Measurements from ENCODE around the gene UBALD1.
A peak's percentile ranks its signal among the peaks of the same experiment; 100 is the strongest.

UBALD1 gene

DNA sequence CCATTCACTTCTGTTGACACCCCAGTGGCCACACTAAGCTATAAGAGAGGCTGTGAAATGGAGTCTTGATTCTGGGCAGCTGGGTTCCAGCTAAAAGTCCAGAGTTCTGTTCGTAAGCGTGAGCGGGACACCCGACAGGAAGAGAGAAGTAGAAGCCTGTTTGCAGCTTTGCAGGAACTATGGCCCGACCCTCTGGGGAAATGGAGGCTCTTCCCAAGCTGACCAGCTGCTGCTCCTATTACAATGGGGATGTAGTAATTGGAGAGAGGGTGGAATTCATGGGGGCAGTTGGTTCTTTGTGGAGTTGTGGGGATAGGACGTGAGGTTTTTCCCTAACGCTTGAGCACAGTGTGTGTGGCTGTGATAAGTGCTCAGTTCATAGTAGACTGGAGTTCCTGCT, 28.4 kb downstream of the UBALD1 start:
- Histone ChIP-seq H3K36me3 (ENCODE audit: control insufficient read depth in 1 of 2, insufficient read depth in 2 of 2, low read depth in 1 of 2, low read length in 2 of 2) (no peaks in the 10 kb centered on the region), H2AFZ (ENCODE audit: low read depth, low read length) (no peak overlapping the region), H3K14ac (ENCODE audit: low read length in 2 of 2) (no peak overlapping the region), H2BK12ac (ENCODE audit: low read length in 2 of 2) (no peak overlapping the region), H3K9ac (ENCODE audit: low read length) (no peak overlapping the region), H3K4ac (ENCODE audit: low read depth in 1 of 2, low read length in 2 of 2) (no peak overlapping the region), H4K91ac (ENCODE audit: low read length) (no peak overlapping the region), H3K4me1 (ENCODE audit: control insufficient read depth, insufficient read depth, low read depth, low read length) (peaks cover 2% of the 10 kb centered on the region), H3K27me3 (ENCODE audit: control insufficient read depth in 1 of 2, insufficient read depth in 1 of 2, low read length in 2 of 2) (peaks cover 7 to 27% of the 10 kb centered on the region in 2 experiments), H3K4me3 (ENCODE audit: insufficient read depth in 1 of 2, low read depth in 1 of 2, low read length in 2 of 2) (no peak overlapping the region), H3K27ac (ENCODE audit: low read length, poor library complexity, severe bottlenecking) (no peak overlapping the region), H2BK120ac (ENCODE audit: low read depth, low read length) (no peak overlapping the region), H3K18ac (ENCODE audit: low read depth in 1 of 2, low read length in 2 of 2) (no peak overlapping the region), H4K8ac (ENCODE audit: low read length) (no peak overlapping the region), H3K79me1 (replicated peaks; ENCODE audit: low read length, poor library complexity, severe bottlenecking) (no peaks in the 10 kb centered on the region), H2BK5ac (ENCODE audit: low read depth, low read length, poor library complexity, severe bottlenecking) (no peak overlapping the region), H3K23ac (ENCODE audit: low read length in 2 of 2) (no peak overlapping the region), H2AK5ac (ENCODE audit: low read length, severe bottlenecking) (peak overlapping the region; percentile 11), H3K4me2 (ENCODE audit: low read length, poor library complexity, severe bottlenecking) (no peak overlapping the region), H3K9me3 (ENCODE audit: control insufficient read depth, low read length) (peaks cover 13% of the 10 kb centered on the region), H2BK15ac (ENCODE audit: low read depth, poor library complexity, severe bottlenecking) (no peak overlapping the region)
- WGBS = 87% methylated on average over 7 of the region's 7 CpGs
- no peak for DNase-seq

DNA sequence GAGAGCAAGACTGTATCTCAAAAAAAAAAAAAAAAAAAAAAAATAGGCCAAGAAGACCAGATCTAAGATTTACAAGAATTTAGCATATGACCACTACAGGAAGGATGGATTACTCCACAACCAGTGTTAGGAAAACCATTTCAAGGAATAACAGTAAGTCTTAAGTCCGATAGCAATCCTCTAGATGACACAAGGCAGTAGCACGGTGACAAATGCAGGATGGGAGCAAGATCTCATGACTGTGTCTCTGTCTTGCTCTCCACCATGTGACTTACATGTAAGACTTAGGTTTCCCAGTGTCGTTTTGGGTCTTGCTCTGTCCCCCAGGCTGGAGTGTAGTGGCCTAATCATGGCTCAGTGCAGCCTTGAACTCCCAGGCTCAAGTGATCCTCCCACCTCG, 30.8 kb downstream of the UBALD1 start:
- Histone ChIP-seq H3K4me2 (ENCODE audit: low read length, poor library complexity, severe bottlenecking) (no peak overlapping the region), H2BK12ac (ENCODE audit: low read length in 2 of 2) (no peak overlapping the region), H3K79me1 (replicated peaks; ENCODE audit: low read length, poor library complexity, severe bottlenecking) (no peaks in the 10 kb centered on the region), H3K4me1 (ENCODE audit: control insufficient read depth, insufficient read depth, low read depth, low read length) (peaks cover 10% of the 10 kb centered on the region), H4K8ac (ENCODE audit: low read length) (no peak overlapping the region), H3K9me3 (ENCODE audit: control insufficient read depth, low read length) (peaks cover 12% of the 10 kb centered on the region), H2BK15ac (ENCODE audit: low read depth, poor library complexity, severe bottlenecking) (no peak overlapping the region), H3K14ac (ENCODE audit: low read length in 2 of 2) (no peak overlapping the region), H3K4ac (ENCODE audit: low read depth in 1 of 2, low read length in 2 of 2) (no peak overlapping the region), H3K18ac (ENCODE audit: low read depth in 1 of 2, low read length in 2 of 2) (no peak overlapping the region), H2AFZ (ENCODE audit: low read depth, low read length) (no peak overlapping the region), H3K27me3 (ENCODE audit: control insufficient read depth in 1 of 2, insufficient read depth in 1 of 2, low read length in 2 of 2) (peaks cover 7 to 25% of the 10 kb centered on the region in 2 experiments), H3K27ac (ENCODE audit: low read length, poor library complexity, severe bottlenecking) (no peak overlapping the region), H3K9ac (ENCODE audit: low read length) (no peak overlapping the region), H2AK5ac (ENCODE audit: low read length, severe bottlenecking) (no peak overlapping the region), H4K91ac (ENCODE audit: low read length) (no peak overlapping the region), H3K4me3 (ENCODE audit: insufficient read depth in 1 of 2, low read depth in 1 of 2, low read length in 2 of 2) (no peak overlapping the region), H2BK5ac (ENCODE audit: low read depth, low read length, poor library complexity, severe bottlenecking) (no peak overlapping the region), H3K23ac (ENCODE audit: low read length in 2 of 2) (no peak overlapping the region), H2BK120ac (ENCODE audit: low read depth, low read length) (no peak overlapping the region), H3K36me3 (ENCODE audit: control insufficient read depth in 1 of 2, insufficient read depth in 2 of 2, low read depth in 1 of 2, low read length in 2 of 2) (no peaks in the 10 kb centered on the region)
- no peak for DNase-seq
- 90% methylated on average over 4 of the region's 4 CpGs for WGBS

DNA sequence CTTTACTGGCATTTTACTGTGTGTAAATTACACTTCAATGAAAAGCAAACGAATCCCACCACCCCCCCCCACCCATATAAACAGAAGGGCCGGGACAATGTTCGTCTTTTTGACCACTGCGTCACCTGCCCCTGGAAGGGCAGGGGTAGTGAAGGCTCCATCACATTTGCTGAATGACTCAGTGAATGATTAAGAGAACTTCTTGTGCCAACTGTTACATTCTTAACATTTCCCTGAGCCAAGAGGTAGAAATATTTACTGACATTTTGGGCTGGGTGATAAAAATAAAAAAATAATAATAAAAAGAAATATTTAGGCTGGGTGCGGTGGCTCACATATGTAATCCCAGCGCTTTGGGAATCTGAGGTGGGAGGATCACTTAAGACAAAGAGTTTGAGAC, 34.4 kb downstream of the UBALD1 start:
- no peak overlapping the region for H2BK12ac ChIP-seq (ENCODE audit: low read length in 2 of 2)
- H4K91ac ChIP-seq (ENCODE audit: low read length) = no peak overlapping the region
- no peaks in the 10 kb centered on the region for H3K27me3 ChIP-seq (ENCODE audit: control insufficient read depth in 1 of 2, insufficient read depth in 1 of 2, low read length in 2 of 2)
- H2AFZ ChIP-seq (ENCODE audit: low read depth, low read length) = no peak overlapping the region
- H2BK5ac ChIP-seq (ENCODE audit: low read depth, low read length, poor library complexity, severe bottlenecking) = no peak overlapping the region
- H3K14ac ChIP-seq (ENCODE audit: low read length in 2 of 2) = no peak overlapping the region
- H4K8ac ChIP-seq (ENCODE audit: low read length) = no peak overlapping the region
- DNase-seq = no peak
- no peak overlapping the region for H3K27ac ChIP-seq (ENCODE audit: low read length, poor library complexity, severe bottlenecking)
- no peak overlapping the region for H3K4ac ChIP-seq (ENCODE audit: low read depth in 1 of 2, low read length in 2 of 2)
- no peak overlapping the region for H3K4me2 ChIP-seq (ENCODE audit: low read length, poor library complexity, severe bottlenecking)
- WGBS = 100% methylated on average over 4 of the region's 6 CpGs
- no peak overlapping the region for H2BK120ac ChIP-seq (ENCODE audit: low read depth, low read length)
- H3K4me1 ChIP-seq (ENCODE audit: control insufficient read depth, insufficient read depth, low read depth, low read length) = peaks cover 10% of the 10 kb centered on the region
- no peaks in the 10 kb centered on the region for H3K36me3 ChIP-seq (ENCODE audit: control insufficient read depth in 1 of 2, insufficient read depth in 2 of 2, low read depth in 1 of 2, low read length in 2 of 2)
- H3K18ac ChIP-seq (ENCODE audit: low read depth in 1 of 2, low read length in 2 of 2) = no peak overlapping the region
- H2AK5ac ChIP-seq (ENCODE audit: low read length, severe bottlenecking) = no peak overlapping the region
- no peak overlapping the region for H3K9ac ChIP-seq (ENCODE audit: low read length)
- no peaks in the 10 kb centered on the region for H3K79me1 ChIP-seq (replicated peaks; ENCODE audit: low read length, poor library complexity, severe bottlenecking)
- H3K4me3 ChIP-seq (ENCODE audit: insufficient read depth in 1 of 2, low read depth in 1 of 2, low read length in 2 of 2) = no peak overlapping the region
- no peak overlapping the region for H2BK15ac ChIP-seq (ENCODE audit: low read depth, poor library complexity, severe bottlenecking)
- no peak overlapping the region for H3K23ac ChIP-seq (ENCODE audit: low read length in 2 of 2)
- no peaks in the 10 kb centered on the region for H3K9me3 ChIP-seq (ENCODE audit: control insufficient read depth, low read length)

DNA sequence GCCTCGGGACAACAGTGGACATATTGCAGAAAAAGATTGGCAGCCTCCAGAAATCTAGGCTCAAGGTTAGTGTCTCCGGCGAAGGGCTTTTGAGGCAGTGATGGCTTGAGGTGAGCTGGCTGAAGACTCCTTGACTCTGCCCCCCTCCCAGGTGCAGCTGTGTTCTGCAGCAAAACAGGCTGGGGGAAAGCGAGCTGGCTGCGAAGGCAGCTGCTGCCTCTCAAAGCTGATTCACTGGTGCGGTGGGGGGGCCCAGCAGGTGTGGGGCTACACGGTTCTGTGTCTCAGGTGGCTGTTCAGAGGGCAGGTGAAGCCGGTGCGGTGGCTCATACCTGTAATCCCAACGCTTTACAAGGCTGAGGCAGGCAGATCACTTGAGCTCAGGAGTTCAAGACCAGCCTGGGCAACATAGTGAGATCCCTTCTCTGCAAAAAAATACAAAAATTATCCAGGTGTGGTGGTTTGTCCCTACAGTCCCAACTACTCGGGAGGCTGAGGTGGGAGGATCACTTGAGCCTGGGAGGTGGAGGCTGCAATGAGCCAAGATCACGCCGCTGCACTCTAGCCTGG, 35.6 kb downstream of the UBALD1 start:
- Histone ChIP-seq H2AK5ac (ENCODE audit: low read length, severe bottlenecking) (no peak overlapping the region), H4K91ac (ENCODE audit: low read length) (no peak overlapping the region), H3K27me3 (ENCODE audit: control insufficient read depth in 1 of 2, insufficient read depth in 1 of 2, low read length in 2 of 2) (no peaks in the 10 kb centered on the region), H2AFZ (ENCODE audit: low read depth, low read length) (no peak overlapping the region), H3K23ac (ENCODE audit: low read length in 2 of 2) (no peak overlapping the region), H3K9ac (ENCODE audit: low read length) (no peak overlapping the region), H2BK120ac (ENCODE audit: low read depth, low read length) (no peak overlapping the region), H4K8ac (ENCODE audit: low read length) (no peak overlapping the region), H2BK15ac (ENCODE audit: low read depth, poor library complexity, severe bottlenecking) (no peak overlapping the region), H3K4me2 (ENCODE audit: low read length, poor library complexity, severe bottlenecking) (no peak overlapping the region), H3K18ac (ENCODE audit: low read depth in 1 of 2, low read length in 2 of 2) (no peak overlapping the region), H3K4me3 (ENCODE audit: insufficient read depth in 1 of 2, low read depth in 1 of 2, low read length in 2 of 2) (no peak overlapping the region), H2BK5ac (ENCODE audit: low read depth, low read length, poor library complexity, severe bottlenecking) (no peak overlapping the region), H3K14ac (ENCODE audit: low read length in 2 of 2) (no peak overlapping the region), H3K9me3 (ENCODE audit: control insufficient read depth, low read length) (no peaks in the 10 kb centered on the region), H3K36me3 (ENCODE audit: control insufficient read depth in 1 of 2, insufficient read depth in 2 of 2, low read depth in 1 of 2, low read length in 2 of 2) (no peaks in the 10 kb centered on the region), H3K27ac (ENCODE audit: low read length, poor library complexity, severe bottlenecking) (no peak overlapping the region), H3K4me1 (ENCODE audit: control insufficient read depth, insufficient read depth, low read depth, low read length) (peaks cover 9% of the 10 kb centered on the region), H3K79me1 (replicated peaks; ENCODE audit: low read length, poor library complexity, severe bottlenecking) (no peaks in the 10 kb centered on the region), H3K4ac (ENCODE audit: low read depth in 1 of 2, low read length in 2 of 2) (no peak overlapping the region), H2BK12ac (ENCODE audit: low read length in 2 of 2) (no peak overlapping the region)
- WGBS = 89% methylated on average over 10 of the region's 13 CpGs
- DNase-seq = no peak
